H1 (cell line): Measurements from ENCODE around the gene CLEC18C. TPM values are rescaled to one million over a fixed set of nuclear protein-coding genes. Genes with fewer than 3 reads are reported as not detected.
"Not testable (repeated sequence)": the region's sequence is repeated elsewhere in the genome, so short reads cannot be mapped to it uniquely, and the experiment has no call there.

ENCODE experiments used
- CTCF ChIA-PET: fragments of 300-600 bp; sonication (Branson Sonifier 250); formaldehyde crosslinking; loops from one replicate; lab custom pipeline; 2021; ENCODE audit not compliant: partially characterized antibody; lab: Charles Lee
- POLR2A ChIA-PET: fragments of 300-600 bp; sonication (Branson Sonifier 250); formaldehyde crosslinking; loops from one replicate; lab custom pipeline; 2021; ENCODE audit warnings: inconsistent platforms; ENCODE audit not compliant: partially characterized antibody; lab: Charles Lee
- DNase-seq, 2 experiments: peaks; one replicate each; pipeline versions ENCODE4 v3.0.0 to v3.0.0-alpha.2; 2010 to 2022; ENCODE audit warnings: low spot score in 2 of 2, low read depth in 1 of 2, mixed read lengths in 1 of 2
- FAIRE-seq: peaks from 2 replicates; lab custom pipeline; 2011; peaks lifted over from hg19 to GRCh38; lab: Jason Lieb, UNC
- H2AFZ ChIP-seq: 2 replicates; pipeline ENCODE4 v1.8.1; 2012; ENCODE audit warnings: low read length, inconsistent platforms
- H2AK5ac ChIP-seq: 2 replicates; pipeline ENCODE4 v1.6.1; 2013; ENCODE audit warnings: low read depth, low read length
- H2BK120ac ChIP-seq: replicated peaks from 2 replicates; pipeline ENCODE3; 2013; ENCODE audit warnings: low read depth, low read length, inconsistent platforms
- H2BK12ac ChIP-seq: 2 replicates; pipeline ENCODE4 v1.6.1; 2013; ENCODE audit warnings: low read depth, low read length
- H2BK15ac ChIP-seq: 2 replicates; pipeline ENCODE4 v1.6.1; 2013; ENCODE audit warnings: low read length
- H2BK20ac ChIP-seq: 2 replicates; pipeline ENCODE4 v1.6.1; 2013; ENCODE audit warnings: low read length
- H2BK5ac ChIP-seq: 2 replicates; pipeline ENCODE4 v1.6.1; 2013; ENCODE audit warnings: low read depth, low read length
- H3K14ac ChIP-seq: 2 replicates; pipeline ENCODE4 v1.6.1; 2013; ENCODE audit warnings: inconsistent platforms; ENCODE audit not compliant: insufficient read length
- H3K18ac ChIP-seq: 2 replicates; pipeline ENCODE4 v1.6.1; 2013; ENCODE audit warnings: low read length; ENCODE audit errors: extremely low read depth
- H3K23ac ChIP-seq: 2 replicates; pipeline ENCODE4 v1.6.1; 2013; ENCODE audit warnings: inconsistent platforms; ENCODE audit not compliant: insufficient read length
- H3K23me2 ChIP-seq: 2 replicates; pipeline ENCODE4 v1.6.1; 2013; ENCODE audit warnings: low read depth, low read length
- H3K27ac ChIP-seq: 2 replicates; pipeline ENCODE4 v1.6.1; 2011; ENCODE audit warnings: low read depth, low read length, inconsistent platforms
- H3K27me3 ChIP-seq, 4 experiments: replicated peaks in 1 of 4; 1 replicate in 1 of 4; 2 replicates in 3 of 4; pipeline versions ENCODE4 v1.6.1 to v1.8.1; 2011 to 2013; ENCODE audit warnings: low read length in 3 of 4, mild to moderate bottlenecking in 3 of 4, inconsistent platforms in 2 of 4, mixed read lengths in 2 of 4, moderate library complexity in 1 of 4; ENCODE audit not compliant: control insufficient read depth in 3 of 4, insufficient read depth in 3 of 4; ENCODE audit errors: extremely low read depth in 1 of 4
- H3K36me3 ChIP-seq, 4 experiments: 2 replicates each; pipeline versions ENCODE4 v1.6.1 to v1.8.1; 2011 to 2013; ENCODE audit warnings: mild to moderate bottlenecking in 4 of 4, low read length in 3 of 4, moderate library complexity in 2 of 4, control low read depth in 1 of 4, inconsistent platforms in 1 of 4; ENCODE audit not compliant: insufficient read depth in 4 of 4, control insufficient read depth in 2 of 4
- H3K4ac ChIP-seq: replicated peaks from 2 replicates; pipeline ENCODE3; 2013; ENCODE audit warnings: low read length, low read depth, mixed read lengths, inconsistent platforms; ENCODE audit not compliant: insufficient read length
- H3K4me1 ChIP-seq, 4 experiments: replicated peaks in 1 of 4; 1 replicate in 1 of 4; 2 replicates in 3 of 4; pipeline versions ENCODE4 v1.6.1 to v1.8.1; 2011 to 2013; ENCODE audit warnings: low read length in 3 of 4, inconsistent platforms in 2 of 4, mixed read lengths in 1 of 4; ENCODE audit not compliant: insufficient read depth in 4 of 4, control insufficient read depth in 3 of 4
- H3K4me2 ChIP-seq, 2 experiments: 2 replicates each; pipeline versions ENCODE4 v1.6.1 to v1.8.1; 2011 to 2013; ENCODE audit warnings: low read depth in 2 of 2, low read length in 2 of 2, control low read depth in 1 of 2, inconsistent platforms in 1 of 2, mild to moderate bottlenecking in 1 of 2; ENCODE audit not compliant: insufficient read depth in 1 of 2
- H3K4me3 ChIP-seq, 4 experiments: fragments of 200-600, 300-600 bp in 1 of 4; sonication (generic), shearing (Covaris generic), sonication (Bioruptor Twin) in 1 of 4; 2 replicates each; pipeline versions ENCODE4 v1.5.1 to v1.8.1; 2011 to 2016; ENCODE audit warnings: low read length in 4 of 4, low read depth in 3 of 4, control low read depth in 2 of 4, inconsistent platforms in 2 of 4, mild to moderate bottlenecking in 2 of 4, mixed read lengths in 1 of 4, moderate library complexity in 1 of 4; ENCODE audit not compliant: insufficient read depth in 2 of 4; ENCODE audit errors: extremely low read depth in 1 of 4
- H3K56ac ChIP-seq: replicated peaks from 2 replicates; pipeline ENCODE3; 2013; ENCODE audit warnings: low read depth, mild to moderate bottlenecking, mixed read lengths, low read length, inconsistent platforms; ENCODE audit not compliant: insufficient read length
- H3K79me1 ChIP-seq: 2 replicates; pipeline ENCODE4 v1.6.1; 2013; ENCODE audit warnings: low read depth, low read length, control low read depth
- H3K79me2 ChIP-seq, 2 experiments: 2 replicates each; pipeline versions ENCODE4 v1.6.1 to v1.8.1; 2012 to 2013; ENCODE audit warnings: low read length in 2 of 2, mild to moderate bottlenecking in 2 of 2, inconsistent platforms in 1 of 2; ENCODE audit not compliant: insufficient read depth in 2 of 2, control insufficient read depth in 1 of 2
- H3K9ac ChIP-seq, 4 experiments: replicated peaks in 1 of 4; 1 replicate in 1 of 4; 2 replicates in 3 of 4; pipeline versions ENCODE4 v1.6.1 to v1.8.1; 2011 to 2013; ENCODE audit warnings: low read depth in 3 of 4, low read length in 3 of 4, control low read depth in 2 of 4, mild to moderate bottlenecking in 2 of 4, moderate library complexity in 2 of 4, inconsistent platforms in 1 of 4; ENCODE audit errors: extremely low read depth in 1 of 4
- H3K9me3 ChIP-seq, 2 experiments: 2 replicates each; pipeline versions ENCODE4 v1.6.1 to v1.8.1; 2012 to 2013; ENCODE audit warnings: mild to moderate bottlenecking in 2 of 2, moderate library complexity in 2 of 2, control low read depth in 1 of 2, inconsistent platforms in 1 of 2, low read depth in 1 of 2, low read length in 1 of 2, mixed read lengths in 1 of 2; ENCODE audit not compliant: insufficient read depth in 2 of 2
- H4K20me1 ChIP-seq, 2 experiments: replicated peaks in 1 of 2; 2 replicates each; pipeline versions ENCODE3 to v1.8.1; 2011 to 2013; ENCODE audit warnings: inconsistent platforms in 2 of 2, low read length in 2 of 2, mild to moderate bottlenecking in 1 of 2; ENCODE audit not compliant: insufficient read depth in 2 of 2, control insufficient read depth in 1 of 2
- H4K5ac ChIP-seq: 2 replicates; pipeline ENCODE4 v1.6.1; 2013; ENCODE audit warnings: low read length, low read depth, mixed read lengths, inconsistent platforms; ENCODE audit not compliant: insufficient read length
- H4K8ac ChIP-seq: 2 replicates; pipeline ENCODE4 v1.8.0; 2013; ENCODE audit warnings: mild to moderate bottlenecking, moderate library complexity, low read length, inconsistent platforms; ENCODE audit not compliant: insufficient read depth; ENCODE audit errors: extremely low read depth
- H4K91ac ChIP-seq: replicated peaks from 2 replicates; pipeline ENCODE3; 2013; ENCODE audit warnings: low read length, mixed read lengths, inconsistent platforms; ENCODE audit not compliant: insufficient read length
- WGBS, 2 experiments: shearing (Covaris generic) in 1 of 2; methylation state at CpG; one replicate each; pipeline versions ENCODE4 v1.1.6 to v1.1.7; 2013 to 2015; ENCODE audit warnings: low lambda C conversion rate in 2 of 2, mixed read lengths in 2 of 2, inconsistent platforms in 1 of 2, low coverage in 1 of 2, missing lambda C conversion rate in 1 of 2; ENCODE audit not compliant: insufficient replicate concordance in 2 of 2, insufficient coverage in 1 of 2, insufficient read length in 1 of 2; ENCODE audit errors: extremely low coverage in 1 of 2, missing lambda C conversion rate in 1 of 2; 5-methylcytosine and 5-hydroxymethylcytosine counted together
- polyA plus RNA-seq, 7 experiments: library from polyadenylated mRNA; depleted of rRNA in 3 of 7; stranded (reverse) in 5 of 7; unstranded in 2 of 7; fragments of >200 nt in 5 of 7; fragments of 200-250 nt in 2 of 7; gene quantifications; 1 replicate in 5 of 7; 2 replicates in 1 of 7; 4 replicates in 1 of 7; pipeline versions ENCODE4 v1.2.1 to v1.2.3, GENCODE V29; 2011 to 2013; ENCODE audit warnings: missing spikeins in 2 of 7, mixed read lengths in 2 of 7
- total RNA-seq: library from RNA; stranded (reverse); fragmentation: NEBNext Ultra II Directional; extraction: Animal tissue kit (Norgen Biotek cat#: 25700); gene quantifications from 2 replicates; pipeline ENCODE4 v1.2.1, GENCODE V29; 2021

CLEC18C gene
- total and polyA plus RNA-seq, 2 of the 8 experiments (the other 6 are each of a cell fraction or from before 2014, with no cell fraction given) = 0.11 TPM; not detected in 1

- H2BK15ac ChIP-seq, H2AK5ac ChIP-seq, H2BK20ac ChIP-seq, CTCF ChIA-PET, FAIRE-seq, H3K23ac ChIP-seq, H3K23me2 ChIP-seq, POLR2A ChIA-PET, H3K4ac ChIP-seq, H3K4me2 ChIP-seq, H2AFZ ChIP-seq, H3K79me2 ChIP-seq, H2BK12ac ChIP-seq, H3K9me3 ChIP-seq, H3K27me3 ChIP-seq, H2BK120ac ChIP-seq, H4K8ac ChIP-seq, H4K20me1 ChIP-seq, H3K79me1 ChIP-seq, H3K4me1 ChIP-seq, H3K56ac ChIP-seq, H3K27ac ChIP-seq, H4K5ac ChIP-seq, H3K14ac ChIP-seq, H2BK5ac ChIP-seq, H4K91ac ChIP-seq, H3K18ac ChIP-seq, H3K9ac ChIP-seq, H3K36me3 ChIP-seq, H3K4me3 ChIP-seq: not testable (repeated sequence)
- DNase-seq = peak in 1 of 2 experiments; percentile 22
- 67% methylated on average over 3 of the region's 7 CpGs; no CpG with 5 or more reads in 1 of the 2 experiments for WGBS, 2 experiments
Observed at GRCh38 chr16:70203508-70203907, 29.9 kb downstream of the CLEC18C start.

- not testable (repeated sequence) for FAIRE-seq
Observed at GRCh38 chr16:70204010-70204409, 30.4 kb downstream of the CLEC18C start.

More at GRCh38 chr16:70204010-70204409, 30.4 kb downstream of the CLEC18C start:
- H3K9ac ChIP-seq, H3K27ac ChIP-seq, H3K4ac ChIP-seq, H3K9me3 ChIP-seq, H3K23me2 ChIP-seq, H4K5ac ChIP-seq, H3K23ac ChIP-seq, POLR2A ChIA-PET, H3K4me3 ChIP-seq, H4K8ac ChIP-seq, H2BK120ac ChIP-seq, CTCF ChIA-PET, H2BK15ac ChIP-seq, H3K4me2 ChIP-seq, H4K91ac ChIP-seq, H2AFZ ChIP-seq, H2BK5ac ChIP-seq, H3K14ac ChIP-seq, H3K36me3 ChIP-seq, H2BK20ac ChIP-seq, H3K4me1 ChIP-seq, H4K20me1 ChIP-seq, H3K79me1 ChIP-seq, H2BK12ac ChIP-seq, H2AK5ac ChIP-seq, H3K79me2 ChIP-seq, H3K56ac ChIP-seq, H3K18ac ChIP-seq, H3K27me3 ChIP-seq: not testable (repeated sequence)
- 92% methylated on average over 18 of the region's 29 CpGs; no CpG with 5 or more reads in 1 of the 2 experiments for WGBS, 2 experiments
- DNase-seq = peak in 1 of 2 experiments; percentile 28
